ENCODE measurements around the gene ZC3H12D. TPM values are rescaled to one million over a fixed set of nuclear protein-coding genes. Genes with fewer than 3 reads are reported as not detected.

The ZC3H12D gene
- total RNA-seq, 1 experiment from 2014 or later: not detected

GRCh38 chr6:149400050-149400449 lies 84.8 kb downstream of the ZC3H12D start, which contains the start of gene SUMO4:
Gene SUMO4, plus strand, starts transcription at chr6:149400262. Its CDS starts 130 bp downstream, at chr6:149400392.
- ChIA-PET CTCF (no interaction called here), POLR2A (no interaction called here)
- intact Hi-C loops (cut with micrococcal nuclease): no loop called here
- Mint-ChIP-seq H3K4me1 (ENCODE audit: insufficient read depth, unreplicated experiment) (peaks cover 12% of the 10 kb centered on the region), H3K36me3 (ENCODE audit: insufficient read depth, unreplicated experiment) (peaks cover 65% of the 10 kb centered on the region), H3K27ac (ENCODE audit: low read depth, unreplicated experiment) (no peak within 1 kb of the TSS), H3K9me3 (ENCODE audit: unreplicated experiment) (peaks cover 8% of the 10 kb centered on the region), H3K27me3 (ENCODE audit: insufficient read depth, unreplicated experiment) (no peaks in the 10 kb centered on the region), H3K4me3 (ENCODE audit: unreplicated experiment) (no peak within 1 kb of the TSS)
- no peak for TF ChIP-seq CTCF (IDR thresholded peaks at IDR 0.05; ENCODE audit: unreplicated experiment)
- DNase-seq (ENCODE audit: unreplicated experiment): no peak
- no TSS peak for BruUV-seq (replicated peaks)

- intact Hi-C loops (cut with micrococcal nuclease): no loop called here
- Mint-ChIP-seq H3K4me3 (ENCODE audit: unreplicated experiment) (no peak overlapping the region), H3K36me3 (ENCODE audit: insufficient read depth, unreplicated experiment) (peaks cover 47% of the 10 kb centered on the region), H3K9me3 (ENCODE audit: unreplicated experiment) (peaks cover 8% of the 10 kb centered on the region), H3K27me3 (ENCODE audit: insufficient read depth, unreplicated experiment) (no peaks in the 10 kb centered on the region), H3K27ac (ENCODE audit: low read depth, unreplicated experiment) (no peak overlapping the region), H3K4me1 (ENCODE audit: insufficient read depth, unreplicated experiment) (peaks cover 27% of the 10 kb centered on the region)
- CTCF ChIA-PET: interaction anchor here (0.8 kb wide), 1 partner anchor 369 kb away, joined by 3 read pairs; no protein-coding TSS in a partner anchor
- no peak for TF ChIP-seq CTCF (IDR thresholded peaks at IDR 0.05; ENCODE audit: unreplicated experiment)
- BruUV-seq (replicated peaks): no TSS peak
- DNase-seq (ENCODE audit: unreplicated experiment): no peak
- POLR2A ChIA-PET: interaction anchor here (0.6 to 1.8 kb wide), 8 partner anchors 9 to 280 kb away, joined by 3 to 9 read pairs (median 4); partner anchors contain the start of gene TAB2
Measured at GRCh38 chr6:149397384-149397783, 87.4 kb downstream of the ZC3H12D start.

Other genes starting within 250 kb of the ZC3H12D start
- gene TAB2, start 167.3 kb downstream of the ZC3H12D start, total RNA-seq (2022): 55.9 and 76.4 TPM in 2 replicates
- 1.6 and 2.1 TPM in 2 replicates for gene SUMO4, start 84.8 kb downstream of the ZC3H12D start, total RNA-seq (2022)
- gene PPIL4, start 61.0 kb upstream of the ZC3H12D start, total RNA-seq (2022): 37.2 and 47.7 TPM in 2 replicates
- 27.7 and 29.6 TPM in 2 replicates for gene GINM1, start 81.4 kb upstream of the ZC3H12D start, total RNA-seq (2022)
- 23.2 and 25.8 TPM in 2 replicates for gene KATNA1, start 163.7 kb upstream of the ZC3H12D start, total RNA-seq (2022)
- 28.8 and 34.3 TPM in 2 replicates for gene LATS1, start 233.1 kb upstream of the ZC3H12D start, total RNA-seq (2022)